ENCODE measurements around the gene STON2. TPM values are rescaled to one million over a fixed set of nuclear protein-coding genes. Genes with fewer than 3 reads are reported as not detected.

STON2 gene, protein sequence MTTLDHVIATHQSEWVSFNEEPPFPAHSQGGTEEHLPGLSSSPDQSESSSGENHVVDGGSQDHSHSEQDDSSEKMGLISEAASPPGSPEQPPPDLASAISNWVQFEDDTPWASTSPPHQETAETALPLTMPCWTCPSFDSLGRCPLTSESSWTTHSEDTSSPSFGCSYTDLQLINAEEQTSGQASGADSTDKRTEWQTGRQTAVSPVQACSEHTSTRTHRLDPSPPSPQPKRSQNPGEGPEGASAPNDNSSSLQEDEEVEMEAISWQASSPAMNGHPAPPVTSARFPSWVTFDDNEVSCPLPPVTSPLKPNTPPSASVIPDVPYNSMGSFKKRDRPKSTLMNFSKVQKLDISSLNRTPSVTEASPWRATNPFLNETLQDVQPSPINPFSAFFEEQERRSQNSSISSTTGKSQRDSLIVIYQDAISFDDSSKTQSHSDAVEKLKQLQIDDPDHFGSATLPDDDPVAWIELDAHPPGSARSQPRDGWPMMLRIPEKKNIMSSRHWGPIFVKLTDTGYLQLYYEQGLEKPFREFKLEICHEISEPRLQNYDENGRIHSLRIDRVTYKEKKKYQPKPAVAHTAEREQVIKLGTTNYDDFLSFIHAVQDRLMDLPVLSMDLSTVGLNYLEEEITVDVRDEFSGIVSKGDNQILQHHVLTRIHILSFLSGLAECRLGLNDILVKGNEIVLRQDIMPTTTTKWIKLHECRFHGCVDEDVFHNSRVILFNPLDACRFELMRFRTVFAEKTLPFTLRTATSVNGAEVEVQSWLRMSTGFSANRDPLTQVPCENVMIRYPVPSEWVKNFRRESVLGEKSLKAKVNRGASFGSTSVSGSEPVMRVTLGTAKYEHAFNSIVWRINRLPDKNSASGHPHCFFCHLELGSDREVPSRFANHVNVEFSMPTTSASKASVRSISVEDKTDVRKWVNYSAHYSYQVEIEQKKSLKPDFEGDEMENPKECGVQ
- 1.5 to 2.2 TPM (median 1.7 TPM) in 5 replicates for total RNA-seq (2022; extraction: Qiagen RNA extraction)

DNA sequence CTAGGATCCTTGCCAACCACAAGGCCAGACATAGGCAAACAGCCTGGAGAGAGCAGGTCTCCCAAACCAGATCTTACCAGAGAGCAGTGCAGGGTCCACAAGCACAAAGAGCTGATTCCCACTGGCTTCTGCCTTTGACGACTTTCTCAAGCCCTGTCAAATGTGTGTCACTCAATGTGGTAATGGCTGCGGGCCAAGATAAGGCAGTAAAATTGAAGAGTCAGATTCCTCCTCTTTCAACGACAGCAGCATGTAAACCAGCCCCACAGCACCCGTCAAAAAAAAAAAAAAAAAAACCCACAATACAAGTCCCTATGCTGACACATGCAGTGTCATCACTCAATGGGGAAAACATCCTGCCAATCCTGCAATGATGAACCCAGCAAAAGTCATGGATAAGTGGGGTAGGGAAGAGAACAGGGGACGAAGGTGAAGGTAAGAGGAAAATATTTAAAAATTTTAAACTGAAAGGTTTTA is at the start of gene STON2:
TSS of gene STON2 (minus strand) at position 123 of the 477 bp plus-strand sequence. CDS start 1,942 bp downstream, outside the sequence.

DNA sequence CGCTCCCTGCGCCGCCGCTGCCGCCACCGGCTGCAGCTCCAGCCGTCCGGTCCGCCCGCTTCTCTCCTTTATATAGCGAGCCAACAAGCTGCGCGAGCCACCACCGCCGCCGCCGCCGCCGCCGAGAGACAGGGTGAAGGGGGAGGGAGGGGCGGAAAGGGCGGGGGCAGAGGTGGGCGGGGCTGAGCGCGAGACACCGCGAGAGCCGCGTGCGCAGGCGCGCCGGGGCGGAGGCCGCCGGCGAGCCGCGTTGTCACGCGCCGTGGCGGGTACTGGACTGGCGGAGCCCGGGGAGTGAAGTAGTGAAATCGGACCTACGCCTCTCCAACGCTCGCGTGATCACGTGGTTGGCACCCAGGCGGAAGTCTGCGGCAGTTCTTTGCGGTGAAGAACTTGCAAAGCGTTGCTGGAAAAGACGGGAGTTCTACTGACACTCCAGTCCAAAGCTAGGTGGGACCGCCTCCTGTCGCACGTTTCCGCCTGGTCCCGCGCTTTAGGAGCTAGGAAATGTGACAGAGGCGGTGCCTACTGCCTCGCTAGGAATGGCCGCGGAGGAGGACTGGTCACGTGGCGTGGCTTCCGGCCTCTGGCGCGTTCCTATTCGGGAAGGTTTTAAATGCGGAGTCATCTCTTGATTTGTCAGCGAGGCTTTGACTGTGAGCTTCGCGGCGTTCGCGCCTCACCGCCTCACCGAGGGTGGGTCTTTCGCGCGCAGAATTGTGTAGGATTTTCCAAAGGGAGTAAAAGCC is 179.1 kb downstream of the STON2 start, which contains the start of gene GTF2A1:
TSS of gene GTF2A1 (minus strand) at position 130 of the 749 bp plus-strand sequence. CDS start 441 bp downstream, outside the sequence.

Other genes starting within 250 kb of the STON2 start
- gene GTF2A1, start 179.4 kb downstream of the STON2 start, total RNA-seq (2022; extraction: Qiagen RNA extraction) = 10.9 to 13.7 TPM (median 13.0 TPM) in 5 replicates
- 16.8 to 25.4 TPM (median 21.8 TPM) in 5 replicates for gene SEL1L, start 133.5 kb upstream of the STON2 start, total RNA-seq (2022; extraction: Qiagen RNA extraction)